Ovary (tissue), 9 donors: ENCODE data around the gene GSN. TPM values are rescaled to one million over a fixed set of nuclear protein-coding genes. Genes with fewer than 3 reads are reported as not detected.
A peak's percentile ranks its signal among the peaks of the same experiment; 100 is the strongest.

Experiments used
- DNase-seq, 5 donors: peaks; one replicate each; pipeline ENCODE4 v3.0.0-alpha.2; 2019 to 2020
- H3K27ac ChIP-seq, 2 donors: fragments of 200-600 bp; one replicate each; pipeline versions ENCODE4 v1.5.1 to v1.8.0; 2019 to 2022
- H3K27me3 ChIP-seq: fragments of 200-600 bp; one replicate; pipeline ENCODE4 v1.8.0; 2022
- H3K36me3 ChIP-seq: fragments of 200-600 bp; sonication (generic); one replicate; pipeline ENCODE4 v1.5.1; 2019
- H3K4me1 ChIP-seq: one replicate; pipeline ENCODE4 v1.8.1; 2013; ENCODE audit warnings: mild to moderate bottlenecking, moderate library complexity; ENCODE audit not compliant: insufficient read depth
- H3K4me3 ChIP-seq: fragments of 200-600 bp; sonication (generic); one replicate; pipeline ENCODE4 v1.5.1; 2017
- H3K9me3 ChIP-seq, 2 donors: fragments of 200-600 bp in 1 of 2; sonication (generic) in 1 of 2; one replicate each; pipeline versions ENCODE4 v1.5.1 to v1.8.1; 2013 to 2019; ENCODE audit warnings: mild to moderate bottlenecking in 1 of 2, moderate library complexity in 1 of 2
- CTCF ChIP-seq, 3 donors: fragments of 450-650 bp in 2 of 3; fragments of 200-600 bp in 1 of 3; IDR thresholded peaks; one replicate each; pipeline versions ENCODE4 v1.5.1 to v1.8.0; 2016 to 2022; ENCODE audit warnings: antibody characterized with exemption in 3 of 3, mild to moderate bottlenecking in 1 of 3
- EP300 ChIP-seq: sonication (generic); formaldehyde crosslinking; IDR thresholded peaks from one replicate; pipeline ENCODE4 v1.6.1; 2017; ENCODE audit warnings: antibody characterized with exemption
- POLR2A ChIP-seq: fragments of 450-650 bp; IDR thresholded peaks from one replicate; pipeline ENCODE4 v1.6.1; 2017; ENCODE audit warnings: antibody characterized with exemption, mild to moderate bottlenecking, moderate library complexity
- WGBS, 3 donors: extraction: QIAGEN DNeasy Blood & Tissue Kit in 1 of 3; methylation state at CpG; one replicate each; pipeline versions ENCODE4 v1.1.5 to v1.1.7; 2013 to 2017; 5-methylcytosine and 5-hydroxymethylcytosine counted together
- intact Hi-C, 4 donors: fragments of 100-400 bp; cut with DNase I; formaldehyde crosslinking; loops; one replicate each; pipeline versions ENCODE4 v1.11.0 to v1.15.1; 2022 to 2023
- polyA plus RNA-seq, 2 donors: library from polyadenylated mRNA; stranded (reverse); fragments of 200-250 nt in 1 of 2; fragments of 350-450 nt in 1 of 2; fragmentation: Illumina TruSeq in 1 of 2; extraction: RNeasy Lipid Tissue Mini Kit (QIAGEN cat#74804) in 1 of 2; gene quantifications; one replicate each; pipeline ENCODE4 v1.2.3, GENCODE V29; 2013 to 2014
- total RNA-seq, 7 donors: library from RNA; depleted of rRNA in 2 of 7; stranded (reverse); fragments of >200 nt in 2 of 7; fragmentation: NEBNext Ultra II Directional in 3 of 7; extraction: Animal tissue kit (Norgen Biotek cat#: 25700) in 3 of 7; gene quantifications; one replicate each; pipeline versions ENCODE4 v1.1.0 to v1.2.4, GENCODE V29; 2016 to 2023
- donor health status: DM: no; HTN: no; CAD: no; lungs with moderate emphysema.
- donor health status: DM: no; HTN: no; CAD: no.
- donor health status: Bipolar disorder and iron deficiency.
- donor health status: DM: yes; HTN: yes; CAD: no.
- donor health status: DM: no; HTN: no; CAD: no.
- donor health status: DM: yes; HTN: yes; CAD: no.

Gene GSN
- total and polyA plus RNA-seq, 9 donors = 188 to 706 (median 370) TPM

GRCh38 chr9:121294866-121295661, 27.1 kb downstream of the GSN start:
- TF ChIP-seq POLR2A (no peak), CTCF (IDR thresholded peaks at IDR 0.05) (no peak), EP300 (no peak)
- intact Hi-C loops = no loop called here
- H3K4me3 ChIP-seq = peak overlapping the region; percentile 11
- 63 to 71% (median 67%) methylated on average over 13 of the region's 13 CpGs for WGBS, 3 donors
- peak; percentile 32 to 84 (median 75) for DNase-seq
- peaks cover 33% of the 10 kb centered on the region for H3K4me1 ChIP-seq
- H3K27ac ChIP-seq = peak overlapping the region; percentile 83 to 85
- no peaks in the 10 kb centered on the region for H3K27me3 ChIP-seq
- no peaks in the 10 kb centered on the region for H3K36me3 ChIP-seq
- H3K9me3 ChIP-seq = no peaks in the 10 kb centered on the region

GRCh38 chr9:121295662-121296191, 27.8 kb downstream of the GSN start:
- 38 to 47% (median 43%) methylated on average over 5 of the region's 5 CpGs for WGBS, 3 donors
- H3K27ac ChIP-seq = peak overlapping the region; percentile 83 to 85
- peaks cover 34% of the 10 kb centered on the region for H3K4me1 ChIP-seq
- no peaks in the 10 kb centered on the region for H3K9me3 ChIP-seq
- intact Hi-C loops = no loop called here
- no peak overlapping the region for H3K4me3 ChIP-seq
- no peak for TF ChIP-seq EP300
- no peak for TF ChIP-seq CTCF (IDR thresholded peaks at IDR 0.05)
- TF ChIP-seq POLR2A = no peak
- H3K36me3 ChIP-seq = no peaks in the 10 kb centered on the region
- no peaks in the 10 kb centered on the region for H3K27me3 ChIP-seq
- peak in 2 of 5 donors; percentile 56 to 65 for DNase-seq

GRCh38 chr9:121296213-121297127, 28.5 kb downstream of the GSN start:
- Histone ChIP-seq H3K27me3 (no peaks in the 10 kb centered on the region), H3K36me3 (no peaks in the 10 kb centered on the region), H3K4me1 (peaks cover 35% of the 10 kb centered on the region), H3K27ac (peak overlapping the region; percentile 83 to 85), H3K4me3 (no peak overlapping the region), H3K9me3 (no peaks in the 10 kb centered on the region)
- intact Hi-C loops = no loop called here
- peak in 2 of 5 donors; percentile 40 to 50 for DNase-seq
- 70 to 71% (median 70%) methylated on average over 7 of the region's 7 CpGs for WGBS, 3 donors
- TF ChIP-seq POLR2A = no peak
- no peak for TF ChIP-seq CTCF (IDR thresholded peaks at IDR 0.05)
- no peak for TF ChIP-seq EP300

- intact Hi-C loops = no loop called here
Observed at GRCh38 chr9:121297389-121297788, 29.4 kb downstream of the GSN start.

More at GRCh38 chr9:121297389-121297788, 29.4 kb downstream of the GSN start:
- H3K4me3 ChIP-seq = no peak overlapping the region
- WGBS, 3 donors = 52 to 53% (median 53%) methylated on average over 4 of the region's 4 CpGs
- DNase-seq = no peak
- H3K4me1 ChIP-seq = peaks cover 38% of the 10 kb centered on the region
- TF ChIP-seq POLR2A (no peak), CTCF (IDR thresholded peaks at IDR 0.05) (no peak), EP300 (no peak)
- no peaks in the 10 kb centered on the region for H3K27me3 ChIP-seq
- H3K36me3 ChIP-seq = no peaks in the 10 kb centered on the region
- peak overlapping the region in 1 of 2 donors; percentile 85 for H3K27ac ChIP-seq
- no peaks in the 10 kb centered on the region for H3K9me3 ChIP-seq
